Stimulated activated CD4-positive, alpha-beta T cell treated with anti-CD3 and anti-CD28 coated beads, Interleukin-15, amount 100 ng/mL, for 24 hours (primary cell): ENCODE data around the gene LYPD3.

Source experiments
- DNase-seq: peaks from one replicate; pipeline ENCODE4 v3.0.0-alpha.2; 2020

LYPD3 gene

DNA sequence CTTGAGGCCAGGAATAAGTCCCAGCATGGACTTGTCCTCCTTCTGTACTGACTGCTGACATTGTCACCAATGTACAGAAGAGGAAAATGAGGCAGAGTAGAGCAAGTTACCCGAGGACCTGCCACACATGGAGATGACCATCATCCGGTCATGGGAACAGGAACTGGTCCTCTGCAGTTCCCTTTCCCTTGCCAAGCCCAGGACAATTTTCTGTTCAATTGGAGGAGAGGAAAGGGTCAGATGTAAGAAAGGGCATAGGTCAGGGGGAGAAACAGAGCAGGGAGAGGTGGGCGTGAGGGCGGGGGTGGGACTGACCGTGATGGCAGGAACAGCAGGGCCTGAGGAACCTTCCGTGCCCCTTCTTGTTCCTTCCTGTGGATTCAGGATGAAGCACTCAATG lies 20.5 kb upstream of the LYPD3 start:
- DNase-seq, result no peak

DNA sequence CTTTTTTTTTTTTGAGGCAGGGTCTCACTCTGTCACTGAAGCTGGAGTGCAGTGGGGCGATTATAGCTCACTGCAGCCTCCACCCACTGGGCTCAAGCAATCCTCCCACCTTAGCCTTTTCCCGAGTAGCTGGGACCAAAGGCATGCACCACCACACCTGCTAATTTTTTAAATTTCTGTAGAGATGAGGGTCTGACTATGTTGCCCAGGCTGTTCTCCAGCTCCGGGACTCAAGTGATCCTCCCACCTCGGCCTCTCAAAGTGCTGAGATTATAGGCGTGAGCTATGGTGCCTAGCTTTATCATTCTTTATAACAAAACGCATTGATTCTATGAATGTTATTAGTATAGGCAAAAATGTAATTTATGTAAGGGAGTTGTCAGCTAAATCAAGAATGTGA lies 17.9 kb upstream of the LYPD3 start:
- no peak for DNase-seq

DNA sequence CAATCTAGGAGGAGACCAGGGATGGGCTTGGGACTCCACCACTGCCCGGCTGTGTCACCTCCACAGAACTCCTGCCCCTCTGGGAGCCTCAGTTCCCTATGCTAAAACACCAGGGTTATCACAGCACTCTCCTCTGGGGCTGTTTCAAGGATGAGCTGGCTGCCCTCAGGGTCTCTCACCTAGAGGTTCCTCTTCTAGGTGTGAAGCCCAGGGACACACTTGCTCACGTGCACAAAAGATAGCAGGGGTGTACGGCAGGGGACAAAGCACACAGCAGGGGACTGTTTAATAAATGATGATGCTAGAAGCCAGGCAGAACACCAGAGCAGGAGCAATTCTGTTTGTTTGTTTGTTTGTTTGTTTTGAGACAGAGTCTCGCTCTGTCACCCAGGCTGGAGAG lies 16.8 kb upstream of the LYPD3 start:
- DNase-seq, result no peak

DNA sequence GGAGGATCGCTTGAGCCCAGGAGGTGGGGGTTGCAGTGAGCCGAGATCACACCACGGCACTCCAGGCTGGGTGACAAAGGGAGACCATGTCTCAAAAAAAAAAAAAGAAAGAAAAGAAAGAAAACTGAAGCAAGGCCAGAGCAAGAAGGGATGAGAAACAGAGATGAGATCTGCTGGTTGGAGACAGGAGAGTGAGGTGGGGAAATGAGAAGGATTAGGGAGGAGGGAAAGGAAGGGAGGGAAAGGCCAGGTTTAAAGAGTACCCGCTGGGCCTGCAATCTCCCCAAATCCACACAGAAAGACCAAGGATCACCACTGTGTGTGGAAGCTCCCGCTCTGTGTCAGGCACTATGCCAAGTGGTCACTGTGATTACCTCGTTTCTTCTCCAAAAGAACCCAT lies 16.3 kb upstream of the LYPD3 start:
- DNase-seq, result no peak

DNA sequence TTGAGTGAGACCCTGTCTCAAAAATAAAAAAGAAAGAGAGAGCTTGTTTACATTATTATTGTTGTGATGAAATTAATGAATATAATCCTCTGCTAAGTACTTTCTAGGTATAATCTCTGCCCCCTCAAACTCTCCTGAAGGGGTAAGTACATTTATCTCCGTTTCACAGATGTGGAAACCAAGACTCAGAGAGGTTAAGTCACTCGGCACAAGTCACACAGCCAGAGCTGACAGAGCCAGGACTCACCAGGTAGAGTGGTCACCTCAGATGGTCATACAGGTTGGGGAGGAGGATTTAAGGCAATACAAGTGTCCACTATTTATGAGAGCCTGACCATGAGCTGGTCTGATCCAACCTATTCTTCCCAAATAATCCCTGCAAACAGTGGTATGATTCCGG lies 15.2 kb upstream of the LYPD3 start:
- DNase-seq, result no peak

DNA sequence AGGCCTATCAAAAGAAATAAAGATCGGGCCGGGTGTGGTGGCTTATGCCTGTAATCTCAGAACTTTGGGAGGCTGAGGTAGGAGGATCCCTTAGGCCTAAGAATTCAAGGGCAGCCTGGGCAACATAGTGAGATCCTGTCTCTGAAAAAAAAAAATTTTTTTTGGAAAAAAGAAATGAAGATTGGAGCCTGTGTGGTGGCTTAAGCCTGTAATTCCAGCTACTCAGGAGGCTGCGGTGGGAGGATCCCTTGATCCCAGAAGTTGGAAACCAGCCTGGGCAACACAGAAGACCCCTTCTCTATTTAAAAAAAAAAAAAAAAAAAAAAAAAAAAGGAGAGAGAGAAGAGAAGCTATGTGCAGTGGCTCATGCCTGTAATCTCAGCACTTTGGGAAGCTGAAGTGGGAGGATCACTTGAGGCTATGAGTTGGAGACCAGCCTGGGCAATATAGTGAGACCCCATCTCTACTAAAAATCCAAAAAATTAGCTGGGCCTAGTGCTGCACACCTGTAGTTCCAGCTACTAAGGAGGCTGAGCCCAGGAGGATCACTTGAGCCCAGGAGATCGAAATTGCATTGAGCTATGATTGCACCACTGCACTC lies 14.7 kb upstream of the LYPD3 start:
- no peak for DNase-seq

DNA sequence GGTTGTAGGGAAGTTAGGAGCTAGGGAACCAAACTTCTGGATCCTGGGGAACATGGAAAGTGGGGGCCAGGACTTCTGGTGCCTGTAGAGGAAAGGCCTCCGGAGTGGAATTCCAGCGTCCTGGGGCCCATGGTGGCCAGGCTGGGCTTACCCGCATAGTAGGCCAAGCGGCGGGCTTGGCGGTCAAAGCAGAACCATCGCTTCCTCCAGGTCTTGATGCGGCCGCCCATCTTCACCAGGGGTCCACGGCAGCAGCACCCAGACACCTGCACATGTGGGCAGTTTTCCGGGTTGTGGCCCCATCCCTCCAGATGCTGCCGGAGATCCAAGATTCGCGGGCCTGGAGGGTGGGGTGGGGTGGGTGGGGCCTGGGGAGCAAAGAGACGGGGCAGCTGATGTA lies 13.8 kb upstream of the LYPD3 start:
- DNase-seq, result no peak

DNA sequence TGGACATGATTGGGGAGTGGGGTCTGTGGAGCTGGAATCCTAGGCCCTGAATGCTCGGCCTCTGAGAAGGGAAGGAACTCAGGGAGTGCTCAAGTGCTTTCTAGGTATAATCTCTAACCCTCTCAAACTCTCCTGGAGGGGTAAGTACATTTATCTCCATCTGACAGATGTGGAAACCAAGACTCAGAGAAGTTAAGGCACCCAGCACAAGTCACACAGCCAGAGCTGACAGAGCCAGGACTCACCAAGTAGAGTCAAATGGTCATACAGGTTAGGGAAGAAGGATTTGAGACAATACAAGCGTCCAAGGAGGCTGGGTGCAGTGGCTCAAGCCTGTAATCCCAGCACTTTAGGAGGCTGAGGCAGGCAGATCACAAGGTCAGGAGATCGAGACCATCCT lies 12.9 kb upstream of the LYPD3 start:
- DNase-seq, result no peak

DNA sequence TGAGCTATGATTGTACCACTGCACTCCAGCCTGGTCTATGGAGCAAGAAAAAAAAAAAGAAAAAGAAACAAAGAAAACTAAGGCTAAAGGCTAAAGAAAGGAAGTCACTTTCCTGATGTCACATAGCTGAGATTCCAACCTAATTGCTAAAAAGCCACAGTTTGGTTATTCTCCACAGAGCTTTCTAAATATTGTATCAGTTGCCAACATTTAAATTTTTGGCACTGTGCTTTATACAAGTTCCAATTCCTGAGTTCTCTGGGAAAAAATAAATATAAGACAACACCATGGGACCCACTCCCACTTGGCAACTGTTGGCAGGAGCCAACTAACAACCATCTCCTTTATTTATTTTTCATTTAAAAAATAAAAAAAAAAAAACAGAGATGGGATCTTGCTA lies 11.2 kb upstream of the LYPD3 start:
- DNase-seq, result no peak

DNA sequence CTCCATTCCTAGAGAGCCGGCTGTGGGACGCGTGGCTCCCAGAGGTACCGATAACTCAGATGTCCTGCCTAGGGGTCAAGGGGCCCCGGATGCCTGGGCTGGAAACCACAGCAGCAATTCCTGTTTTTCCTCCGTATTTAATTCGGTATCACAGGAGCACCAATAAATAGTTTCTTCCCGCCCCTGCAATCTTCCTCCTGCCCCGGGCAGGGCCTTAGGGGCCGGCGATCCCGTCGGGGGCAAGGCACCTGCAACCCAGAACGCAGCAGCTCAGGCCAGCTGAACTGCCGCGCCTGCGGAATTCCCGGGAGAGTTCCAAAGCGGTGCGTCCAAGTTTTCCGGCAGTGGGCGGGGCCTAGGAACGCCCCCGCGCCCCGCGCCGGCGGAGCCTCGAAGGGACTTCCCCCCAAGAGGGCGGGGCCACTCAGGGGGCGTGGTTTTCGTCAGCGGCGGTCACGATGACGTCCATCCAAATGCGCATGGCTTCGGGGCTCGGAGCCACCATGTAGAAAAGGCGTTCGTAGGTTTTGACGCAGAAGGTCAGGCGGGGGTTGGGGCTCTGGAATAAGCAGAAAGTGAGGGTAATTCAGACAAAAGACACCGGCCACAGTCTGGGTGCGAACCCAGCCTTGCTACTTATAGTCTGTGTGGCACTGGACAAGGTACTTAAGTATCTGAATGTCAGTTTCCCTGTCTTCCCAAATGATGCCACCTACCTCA lies 9.7 kb upstream of the LYPD3 start:
- peak; percentile 96 for DNase-seq

DNA sequence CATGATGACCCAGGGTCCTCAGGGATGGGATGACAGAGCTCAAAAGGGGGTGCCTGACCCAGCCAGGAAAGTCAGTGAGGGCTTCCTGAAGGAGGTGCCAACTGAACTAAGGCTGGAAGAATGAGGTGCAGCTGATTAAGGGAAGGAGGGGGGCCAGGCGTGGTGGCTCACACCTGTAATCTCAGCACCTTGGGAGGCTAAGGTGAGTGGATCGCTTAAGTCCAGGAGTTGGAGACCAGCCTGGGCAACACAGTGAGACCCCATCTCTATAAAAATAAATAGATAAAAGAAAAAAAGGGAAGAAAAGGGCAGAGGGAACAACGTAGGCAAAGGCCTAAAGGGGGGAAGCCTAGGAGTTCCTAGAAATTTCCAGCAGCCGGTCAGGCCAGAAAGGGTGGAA lies 9.1 kb upstream of the LYPD3 start:
- no peak for DNase-seq

DNA sequence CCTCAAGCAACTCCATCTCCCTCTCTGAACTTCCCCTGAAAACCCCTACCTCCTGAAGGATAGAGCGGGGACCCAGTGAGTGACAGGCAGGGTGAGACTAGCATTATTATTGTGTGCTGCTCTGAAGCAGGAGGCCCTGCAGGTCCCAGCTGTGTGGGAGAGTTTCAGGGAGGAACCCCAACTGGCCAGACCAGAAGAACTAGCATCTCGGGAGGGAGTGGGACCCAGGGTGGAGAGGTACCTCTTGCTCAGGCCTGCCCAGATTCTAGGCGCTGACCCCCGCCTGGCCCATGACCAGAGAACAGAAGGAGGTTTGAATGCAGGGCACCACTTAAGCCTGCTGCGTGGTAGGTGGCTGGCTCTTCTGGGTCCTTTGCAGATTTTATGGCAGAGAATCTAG lies 5.7 kb upstream of the LYPD3 start:
- no peak for DNase-seq

DNA sequence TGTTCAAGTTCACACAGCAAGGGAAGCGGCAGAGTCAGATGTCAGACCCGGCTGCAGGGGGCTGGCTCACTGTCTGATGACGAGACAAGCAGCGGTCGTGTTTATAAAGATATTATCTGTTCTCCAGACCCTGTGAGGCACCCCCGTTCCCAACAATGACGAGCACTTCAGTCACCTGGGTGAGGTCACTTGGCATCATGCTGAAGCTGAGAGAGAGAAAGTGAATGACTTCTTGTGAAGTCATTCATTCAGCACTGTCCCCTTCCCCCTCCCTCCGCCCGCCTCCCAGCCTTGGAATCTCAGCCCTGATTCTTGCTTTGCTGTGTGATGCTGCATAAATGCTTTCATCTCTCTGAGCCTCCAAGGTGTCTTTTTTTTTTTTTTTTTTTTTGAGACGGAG lies 4.9 kb upstream of the LYPD3 start:
- DNase-seq, result peak; percentile 59

DNA sequence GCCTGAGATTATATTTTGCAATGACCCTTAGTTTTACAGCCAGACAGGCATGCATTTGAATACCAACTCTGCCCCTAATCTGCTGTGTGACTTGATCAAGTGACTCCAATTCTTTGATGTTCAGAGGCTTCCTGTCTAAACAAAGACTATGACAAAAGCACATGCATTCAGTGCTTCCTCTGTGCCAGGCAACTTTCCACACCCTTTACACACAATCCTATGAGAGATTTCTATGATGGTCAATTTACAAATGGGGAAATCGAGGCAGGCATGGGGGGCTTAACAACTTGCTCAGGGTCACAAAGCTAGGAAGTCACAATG lies 3.7 kb upstream of the LYPD3 start:
- no peak for DNase-seq

DNA sequence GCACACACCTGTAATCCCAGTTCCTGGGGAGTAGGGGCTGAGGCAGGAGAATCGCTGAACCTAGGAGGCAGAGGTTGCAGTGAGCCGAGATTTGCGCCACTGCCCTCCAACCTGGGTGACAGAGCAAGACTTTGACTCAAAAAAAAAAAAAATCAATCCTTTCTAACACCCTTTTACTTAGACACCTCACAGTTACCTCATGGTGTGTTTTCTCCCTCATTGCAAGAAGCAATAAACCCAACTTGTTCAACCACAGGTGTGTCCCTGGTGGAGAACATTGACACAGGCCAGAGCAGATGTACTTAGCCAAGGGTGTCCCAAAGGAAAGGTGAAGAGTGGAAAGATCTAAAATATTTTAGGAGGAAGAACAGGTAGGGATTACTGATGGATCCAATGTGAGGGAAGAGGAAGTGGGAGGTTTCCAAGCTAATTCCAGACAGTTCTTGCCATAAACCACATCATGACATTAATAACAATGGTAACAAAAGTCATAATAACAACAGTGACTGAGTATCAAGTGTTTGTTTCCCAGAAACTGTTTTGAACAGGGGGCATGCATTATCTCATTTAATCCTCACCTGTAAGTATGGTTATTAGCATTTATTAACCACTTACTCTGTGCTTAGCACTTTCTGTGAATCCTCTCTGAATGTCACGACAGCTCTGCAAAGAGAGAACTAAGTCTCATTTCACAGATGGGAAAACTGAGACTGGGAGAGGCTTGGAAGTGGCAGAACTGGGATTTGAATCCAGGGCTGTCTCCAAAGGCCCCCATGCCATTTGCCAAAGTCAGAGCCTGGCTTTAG lies 3.1 kb upstream of the LYPD3 start:
- no peak for DNase-seq

DNA sequence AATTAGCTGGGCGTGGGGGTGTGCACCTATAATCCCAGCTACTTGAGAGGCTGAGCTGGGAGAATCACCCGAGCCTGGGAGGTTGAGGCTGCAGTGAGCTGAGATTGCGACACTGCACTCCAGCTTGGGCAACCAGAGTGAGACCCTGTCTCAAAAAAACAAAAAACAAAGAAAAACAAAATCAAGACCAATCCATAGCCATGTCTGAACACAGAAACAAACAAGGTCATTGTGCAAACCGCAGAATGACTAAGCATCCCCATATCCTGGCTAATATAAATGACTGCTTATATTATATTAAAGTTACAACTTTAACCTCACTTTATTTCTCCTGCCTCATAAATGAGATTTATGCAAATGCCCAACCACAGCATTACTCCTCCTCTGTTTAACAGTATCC lies 2.3 kb upstream of the LYPD3 start:
- DNase-seq, result no peak

DNA sequence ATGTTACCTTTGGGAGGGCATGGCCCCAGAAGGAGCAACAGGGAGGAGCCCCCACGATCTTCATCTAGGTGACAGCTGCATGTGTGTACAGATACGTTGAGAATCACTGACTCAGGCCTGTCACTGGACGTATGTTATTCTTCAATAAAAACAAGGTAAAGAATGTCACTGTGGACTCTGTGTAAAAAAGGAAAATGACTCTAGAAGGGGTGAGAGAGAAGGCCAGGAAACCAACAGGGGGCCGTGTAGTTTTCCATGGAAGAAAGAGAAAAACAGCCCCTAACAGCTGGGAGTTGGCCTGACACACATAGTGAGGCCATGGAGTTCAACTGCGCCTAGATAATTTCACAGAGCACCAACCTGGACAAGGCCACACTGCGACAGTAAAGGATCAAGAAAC lies 1.9 kb upstream of the LYPD3 start:
- DNase-seq, result no peak

DNA sequence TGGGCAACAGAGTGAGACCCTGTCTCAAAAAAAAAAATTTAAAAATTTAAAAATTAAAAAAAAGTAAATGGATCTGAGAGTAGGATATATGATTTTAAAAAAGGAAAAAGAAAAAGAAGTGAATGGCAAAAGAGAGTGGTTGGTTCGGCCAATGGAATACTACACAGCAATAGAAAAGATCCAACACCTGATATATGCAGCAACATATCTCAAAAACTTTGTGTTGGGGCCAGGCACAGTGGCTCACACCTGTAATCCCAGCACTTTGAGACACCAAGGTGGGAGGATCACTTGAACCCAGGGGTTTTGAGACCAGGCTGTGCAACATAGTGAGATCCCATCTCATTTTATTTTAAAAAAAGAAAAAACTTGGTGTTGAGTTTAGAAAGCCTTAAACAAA lies 1.4 kb upstream of the LYPD3 start:
- no peak for DNase-seq

DNA sequence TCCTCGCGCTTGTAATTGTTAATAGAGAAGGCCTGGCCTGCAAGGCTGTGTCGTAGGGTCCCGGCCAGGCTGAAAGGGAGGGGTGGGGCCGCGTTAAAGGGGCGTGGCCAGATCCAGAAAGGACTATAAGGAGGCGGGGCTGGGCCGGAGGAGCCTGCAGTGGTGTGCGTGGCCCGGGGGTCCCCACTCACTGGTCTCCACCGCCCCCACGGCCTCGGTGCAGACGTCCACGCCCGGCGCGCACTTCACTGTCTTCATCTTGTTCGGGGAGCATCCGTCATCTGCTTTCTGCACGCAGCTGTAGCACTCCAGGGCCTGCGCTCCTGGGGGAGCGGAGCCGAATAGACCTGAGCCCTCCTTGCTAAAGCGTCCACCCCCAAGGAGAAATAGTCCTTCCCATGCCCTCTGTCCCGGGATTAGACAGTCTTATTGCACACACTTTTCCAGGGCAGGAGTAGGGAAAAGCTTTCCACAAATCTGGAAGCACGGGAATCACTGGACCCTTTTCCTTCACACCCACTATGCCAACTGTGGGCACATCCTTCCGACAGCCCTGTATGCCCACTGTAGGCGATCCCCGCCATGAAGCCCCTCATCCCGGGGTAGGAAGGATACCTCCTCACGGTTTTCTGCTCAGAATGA lies 1.2 kb downstream of the LYPD3 start:
- peak; percentile 82 for DNase-seq

DNA sequence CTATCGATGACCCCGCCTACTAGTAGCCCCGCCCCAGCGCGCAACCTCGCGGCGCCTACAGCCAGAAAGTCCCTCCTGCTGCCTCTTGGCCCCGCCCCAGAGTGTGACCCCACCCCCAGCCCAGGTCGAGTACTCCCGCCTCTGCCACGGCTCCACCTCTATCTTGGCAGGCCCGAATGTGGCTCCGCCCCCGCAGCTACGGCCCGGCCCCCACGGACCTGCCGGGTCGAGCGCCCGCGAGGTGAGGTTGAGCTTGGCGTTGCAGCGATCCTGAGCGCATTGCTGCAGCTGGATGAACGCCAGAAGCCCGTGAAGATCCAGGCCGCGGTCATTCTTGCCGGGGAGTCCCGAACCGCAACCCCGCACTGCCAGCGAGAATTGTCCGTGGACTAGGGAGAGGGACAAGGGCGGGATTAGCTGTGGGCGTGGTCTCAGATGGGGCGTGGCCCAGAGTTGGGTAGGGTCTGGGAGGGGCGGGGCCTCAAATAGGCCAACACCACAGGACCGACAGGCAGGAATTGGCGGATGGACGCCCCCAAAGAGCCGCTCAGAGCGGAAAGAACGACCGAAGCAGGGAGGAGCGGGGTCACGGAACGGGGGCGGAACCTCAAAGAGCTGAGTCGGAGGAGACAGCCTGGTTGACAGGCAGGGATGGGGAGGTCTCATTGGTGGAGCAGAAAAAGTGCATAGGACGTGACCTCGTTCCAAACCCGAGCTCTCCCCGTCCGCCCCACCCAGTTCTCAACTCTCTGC lies 1.9 kb downstream of the LYPD3 start:
- peak; percentile 100 for DNase-seq

DNA sequence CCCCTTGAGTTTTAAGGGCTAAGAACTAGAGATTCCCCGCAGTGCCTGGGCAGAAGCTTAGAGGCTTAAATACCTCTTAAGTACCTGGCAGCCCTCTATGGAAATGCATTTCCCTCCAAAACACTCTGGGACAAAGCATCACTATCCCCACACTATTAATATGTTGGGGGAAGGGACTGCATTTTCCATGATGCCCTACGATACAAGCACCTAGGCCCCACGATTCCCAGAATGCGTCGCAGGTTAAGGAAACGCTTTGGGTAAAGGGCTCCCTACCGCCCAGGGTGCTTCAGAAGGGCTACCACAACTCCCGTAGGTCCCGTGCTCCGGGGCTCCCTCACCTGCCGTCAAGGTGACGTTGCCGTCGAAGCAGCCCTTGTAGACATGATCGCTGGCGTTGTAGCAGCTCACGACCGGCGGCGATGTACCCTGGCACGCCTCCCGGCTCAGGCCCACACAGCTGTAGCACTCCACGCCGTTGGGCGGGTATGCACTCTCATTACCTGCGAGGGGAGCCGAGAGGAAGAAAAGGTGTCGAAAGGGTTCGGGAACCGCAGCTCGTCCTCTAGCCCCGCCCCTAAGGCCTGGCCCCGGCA lies 2.5 kb downstream of the LYPD3 start:
- DNase-seq, result no peak

DNA sequence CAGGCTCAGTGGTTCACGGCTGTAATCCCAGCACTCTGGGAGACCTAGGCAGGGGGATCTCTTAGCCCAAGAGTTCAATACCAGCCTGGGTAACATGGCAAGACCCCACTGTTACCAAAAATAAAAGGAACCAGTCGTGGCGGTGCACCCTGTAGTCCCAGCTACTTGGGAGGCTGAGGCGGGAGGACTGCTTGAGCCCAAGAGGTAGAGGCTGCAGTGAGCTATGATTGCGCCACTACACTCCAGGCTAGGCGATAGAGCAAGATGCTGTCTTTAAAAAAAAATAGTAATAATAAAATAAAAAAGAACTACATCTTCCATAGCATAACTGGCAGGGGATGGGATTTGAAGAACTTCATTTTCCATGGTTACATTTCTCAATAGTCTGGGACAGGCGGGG lies 3.0 kb downstream of the LYPD3 start:
- no peak for DNase-seq

DNA sequence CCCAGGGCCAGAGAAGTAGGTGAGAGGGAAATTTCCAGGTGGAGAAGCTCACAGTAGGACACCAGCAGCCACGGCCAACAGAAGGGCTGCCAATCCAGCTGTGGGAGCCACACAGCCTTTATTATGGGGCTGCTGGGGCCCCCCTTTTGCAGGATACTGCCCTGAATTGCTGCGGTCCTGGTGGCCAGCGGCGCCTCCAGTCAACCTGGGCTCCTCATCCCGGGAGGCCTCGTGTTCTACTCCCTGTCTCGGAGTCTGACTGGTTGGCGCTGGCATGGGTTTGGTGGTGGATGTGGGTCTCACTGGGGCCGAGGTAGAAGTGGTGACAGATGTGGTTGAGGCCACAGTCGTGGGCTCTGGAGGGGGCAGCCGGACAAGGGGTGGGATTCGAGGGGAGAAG lies 4.1 kb downstream of the LYPD3 start:
- no peak for DNase-seq
